ENCODE measurements around the gene TEX101. TPM values are rescaled to one million over a fixed set of nuclear protein-coding genes. Genes with fewer than 3 reads are reported as not detected.

Gene TEX101
- total RNA-seq, 1 experiment from 2014 or later, result not detected

DNA sequence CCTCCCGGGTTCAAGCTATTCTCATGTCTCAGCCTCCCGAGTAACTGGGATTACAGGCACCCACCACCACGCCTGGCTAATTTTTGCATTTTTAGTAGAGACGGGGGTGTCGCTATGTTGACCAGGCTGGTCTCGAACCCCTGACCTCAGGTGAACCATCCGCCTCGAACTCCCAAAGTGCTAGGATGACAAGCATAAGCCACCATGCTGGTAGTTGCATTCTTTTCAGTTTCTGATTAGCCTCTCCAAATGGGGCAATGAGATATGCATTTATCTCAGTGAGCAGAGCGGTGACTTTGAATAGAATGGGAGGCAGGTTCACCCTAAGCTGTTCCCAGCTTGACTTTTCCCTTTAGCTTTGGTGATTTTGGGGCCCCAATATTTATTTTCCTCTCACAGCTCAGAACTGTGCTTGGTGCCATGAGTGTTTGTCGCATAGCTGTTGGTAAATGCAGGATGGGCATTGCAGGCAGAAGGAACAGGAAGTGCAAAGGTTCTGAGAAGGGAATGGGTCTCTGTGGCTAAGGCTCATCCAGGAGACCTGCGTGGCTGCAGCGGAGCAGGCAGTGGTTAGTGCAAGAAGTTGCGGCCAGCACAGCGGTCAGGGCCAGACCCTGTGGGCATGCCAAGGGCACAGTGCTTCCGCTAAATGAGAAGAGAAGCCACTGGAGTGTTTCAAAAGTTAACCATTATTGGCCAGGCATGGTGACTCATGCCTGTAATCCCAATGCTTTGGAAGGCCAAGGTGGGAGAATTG is 30.0 kb downstream of the TEX101 start:
- no peak overlapping the region for H3K14ac ChIP-seq (ENCODE audit: insufficient read depth, low read length)
- Mint-ChIP-seq H3K27ac (no peak overlapping the region), H3K4me1 (peaks cover 7 to 9% of the 10 kb centered on the region in 2 experiments), H3K9me3 (peaks cover 0 to 10% of the 10 kb centered on the region in 2 experiments; a peak in 3 of 5 replicates), H3K36me3 (ENCODE audit: insufficient read depth in 1 of 3, low read depth in 3 of 3) (no peaks in the 10 kb centered on the region), H3K4me3 (no peak overlapping the region), H3K27me3 (ENCODE audit: low read depth) (peaks cover 23% of the 10 kb centered on the region)
- no peak overlapping the region for H3K18ac ChIP-seq (ENCODE audit: insufficient read length, low read depth, low read length)
- no peak overlapping the region for H2BK5ac ChIP-seq (ENCODE audit: insufficient read length, low read length)
- DNase-seq, result no peak
- no peaks in the 10 kb centered on the region for H3K9me3 ChIP-seq (ENCODE audit: control insufficient read depth, low read depth, low read length)
- no CpG with 5 or more reads among the region's 15 CpGs for WGBS (ENCODE audit: extremely low coverage, insufficient read length, low lambda C conversion rate)
- no peaks in the 10 kb centered on the region for H3K23me2 ChIP-seq (ENCODE audit: insufficient read length, low read depth, low read length, poor library complexity, severe bottlenecking)
- H3K79me1 ChIP-seq (ENCODE audit: insufficient read depth, low read depth, low read length, poor library complexity, severe bottlenecking), result no peaks in the 10 kb centered on the region
- H3K56ac ChIP-seq (ENCODE audit: insufficient read length, low read depth, low read length), result no peak overlapping the region
- H4K20me1 ChIP-seq (ENCODE audit: control insufficient read depth, insufficient read depth, insufficient read length), result no peaks in the 10 kb centered on the region
- no peak overlapping the region for H2BK20ac ChIP-seq (ENCODE audit: low read depth, low read length, poor library complexity, severe bottlenecking)
- TF ChIP-seq, protein P1, sequence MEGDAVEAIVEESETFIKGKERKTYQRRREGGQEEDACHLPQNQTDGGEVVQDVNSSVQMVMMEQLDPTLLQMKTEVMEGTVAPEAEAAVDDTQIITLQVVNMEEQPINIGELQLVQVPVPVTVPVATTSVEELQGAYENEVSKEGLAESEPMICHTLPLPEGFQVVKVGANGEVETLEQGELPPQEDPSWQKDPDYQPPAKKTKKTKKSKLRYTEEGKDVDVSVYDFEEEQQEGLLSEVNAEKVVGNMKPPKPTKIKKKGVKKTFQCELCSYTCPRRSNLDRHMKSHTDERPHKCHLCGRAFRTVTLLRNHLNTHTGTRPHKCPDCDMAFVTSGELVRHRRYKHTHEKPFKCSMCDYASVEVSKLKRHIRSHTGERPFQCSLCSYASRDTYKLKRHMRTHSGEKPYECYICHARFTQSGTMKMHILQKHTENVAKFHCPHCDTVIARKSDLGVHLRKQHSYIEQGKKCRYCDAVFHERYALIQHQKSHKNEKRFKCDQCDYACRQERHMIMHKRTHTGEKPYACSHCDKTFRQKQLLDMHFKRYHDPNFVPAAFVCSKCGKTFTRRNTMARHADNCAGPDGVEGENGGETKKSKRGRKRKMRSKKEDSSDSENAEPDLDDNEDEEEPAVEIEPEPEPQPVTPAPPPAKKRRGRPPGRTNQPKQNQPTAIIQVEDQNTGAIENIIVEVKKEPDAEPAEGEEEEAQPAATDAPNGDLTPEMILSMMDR (conservative IDR thresholded peaks at IDR 0.05), result no peak
- no peak overlapping the region for H3T11ph ChIP-seq (ENCODE audit: low read length)
- no peak overlapping the region for H3K23ac ChIP-seq (ENCODE audit: insufficient read length, low read depth, low read length)
- no peak overlapping the region for H3K4ac ChIP-seq (ENCODE audit: low read depth, low read length)
- no peak overlapping the region for H2AFZ ChIP-seq (ENCODE audit: low read length)
- H3K4me1 ChIP-seq (ENCODE audit: insufficient read depth, low read length), result no peaks in the 10 kb centered on the region
- no peak overlapping the region for H2AK5ac ChIP-seq (ENCODE audit: insufficient read length, low read length)
- no peak overlapping the region for H2BK120ac ChIP-seq (ENCODE audit: low read depth, low read length, poor library complexity, severe bottlenecking)
- H2BK15ac ChIP-seq (ENCODE audit: low read depth, low read length), result no peak overlapping the region
- H4K5ac ChIP-seq (ENCODE audit: insufficient read length, low read depth, low read length), result no peak overlapping the region
- no peak overlapping the region for H3K27ac ChIP-seq (ENCODE audit: insufficient read length, low read depth, low read length)
- H3K27me3 ChIP-seq (ENCODE audit: insufficient read depth, low read length), result no peaks in the 10 kb centered on the region
- H4K91ac ChIP-seq (ENCODE audit: insufficient read length, low read depth, low read length), result no peak overlapping the region
- H2BK12ac ChIP-seq (ENCODE audit: insufficient read length, low read depth, low read length), result no peak overlapping the region
- no peak overlapping the region for H4K8ac ChIP-seq (replicated peaks; ENCODE audit: insufficient read length, low read depth, low read length)
- H3K9ac ChIP-seq (ENCODE audit: extremely low read depth, insufficient read length, low read length), result no peak overlapping the region
- no peaks in the 10 kb centered on the region for H3K79me2 ChIP-seq (ENCODE audit: insufficient read depth, low read length)
- H3K4me2 ChIP-seq (ENCODE audit: insufficient read depth, insufficient read length, low read length), result no peak overlapping the region

Data from H9 (cell line).